T-helper 2 cell treated with Interferon-gamma antibody and Interleukin-4, amounts not matched to agents 5 μg/mL and 100 μg/mL, for 36 hours (primary cell): ENCODE data around the gene LNPEP.

Experiments
- DNase-seq: peaks from one replicate; pipeline ENCODE4 v3.0.0; 2021; ENCODE audit warnings: low spot score
- H3K27ac Mint-ChIP-seq: one replicate; pipeline ENCODE4 v1.8.0; 2021; ENCODE audit warnings: mild to moderate bottlenecking, mixed read lengths
- H3K27me3 Mint-ChIP-seq: one replicate; pipeline ENCODE4 v1.8.0; 2021; ENCODE audit warnings: low read depth, mixed read lengths
- H3K36me3 Mint-ChIP-seq: one replicate; pipeline ENCODE4 v1.8.0; 2021; ENCODE audit warnings: low read depth, mixed read lengths
- H3K4me1 Mint-ChIP-seq: one replicate; pipeline ENCODE4 v1.8.0; 2021; ENCODE audit warnings: low read depth, mixed read lengths
- H3K4me3 Mint-ChIP-seq: one replicate; pipeline ENCODE4 v1.8.0; 2022; ENCODE audit warnings: mild to moderate bottlenecking, moderate library complexity, mixed read lengths
- H3K9me3 Mint-ChIP-seq: one replicate; pipeline ENCODE4 v1.8.0; 2021; ENCODE audit warnings: mixed read lengths

LNPEP gene

GRCh38 chr5:97009212-97009898 is 73.5 kb downstream of the LNPEP start:
- Mint-ChIP-seq H3K27ac (peak overlapping the region; percentile 58), H3K4me3 (peak overlapping the region; percentile 32), H3K36me3 (peaks cover 59% of the 10 kb centered on the region), H3K9me3 (no peaks in the 10 kb centered on the region), H3K4me1 (peaks cover 32% of the 10 kb centered on the region), H3K27me3 (no peaks in the 10 kb centered on the region)
- no peak for DNase-seq

GRCh38 chr5:97009921-97010320 is 74.0 kb downstream of the LNPEP start:
- Mint-ChIP-seq H3K36me3 (peaks cover 58% of the 10 kb centered on the region), H3K4me3 (peak overlapping the region; percentile 13), H3K27ac (peak overlapping the region; percentile 34), H3K27me3 (no peaks in the 10 kb centered on the region), H3K9me3 (no peaks in the 10 kb centered on the region), H3K4me1 (peaks cover 29% of the 10 kb centered on the region)
- no peak for DNase-seq

GRCh38 chr5:97010606-97011005 is 74.7 kb downstream of the LNPEP start:
- H3K36me3 Mint-ChIP-seq = peaks cover 60% of the 10 kb centered on the region
- H3K27ac Mint-ChIP-seq = no peak overlapping the region
- no peaks in the 10 kb centered on the region for H3K27me3 Mint-ChIP-seq
- no peak for DNase-seq
- H3K9me3 Mint-ChIP-seq = no peaks in the 10 kb centered on the region
- H3K4me3 Mint-ChIP-seq = no peak overlapping the region
- peaks cover 24% of the 10 kb centered on the region for H3K4me1 Mint-ChIP-seq

- DNase-seq = no peak
- H3K4me1 Mint-ChIP-seq = peaks cover 24% of the 10 kb centered on the region
- H3K36me3 Mint-ChIP-seq = peaks cover 59% of the 10 kb centered on the region
- H3K27ac Mint-ChIP-seq = no peak overlapping the region
- H3K4me3 Mint-ChIP-seq = no peak overlapping the region
- no peaks in the 10 kb centered on the region for H3K27me3 Mint-ChIP-seq
- no peaks in the 10 kb centered on the region for H3K9me3 Mint-ChIP-seq
Measured at GRCh38 chr5:97011567-97011966, 75.7 kb downstream of the LNPEP start.

DNA sequence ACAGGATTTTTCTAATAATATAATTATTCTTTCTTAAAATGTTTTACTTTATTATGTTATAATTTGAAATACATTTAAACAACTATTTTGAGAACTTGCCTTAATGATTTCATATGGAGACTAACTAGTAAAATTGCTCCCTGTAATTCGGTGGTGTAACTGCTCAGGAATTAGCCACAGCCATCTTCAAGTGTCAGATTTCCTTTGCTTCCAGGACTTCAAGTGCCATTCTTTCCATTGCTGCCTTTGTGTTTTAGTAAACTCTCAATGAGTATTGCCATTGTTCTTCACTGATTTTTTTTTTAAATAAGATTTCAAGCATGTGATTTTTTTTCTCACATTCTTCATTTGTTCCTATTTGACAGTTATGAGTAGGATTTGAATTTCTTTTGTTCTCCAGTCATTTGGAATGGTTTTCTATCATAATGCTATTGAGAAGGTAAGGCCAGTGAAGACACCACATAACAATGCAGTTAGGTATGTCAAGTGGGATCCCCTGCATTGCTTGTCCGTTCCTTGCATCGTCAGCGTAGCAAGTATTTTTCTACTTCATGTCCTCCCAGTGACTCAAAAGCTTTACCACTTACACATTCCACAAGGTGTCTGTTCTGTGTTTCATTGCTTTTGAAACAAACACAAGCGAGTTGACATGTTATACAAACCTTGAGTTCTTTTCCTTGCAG is 83.7 kb downstream of the LNPEP start:
- Mint-ChIP-seq H3K9me3 (no peaks in the 10 kb centered on the region), H3K27me3 (no peaks in the 10 kb centered on the region), H3K36me3 (peaks cover 72% of the 10 kb centered on the region), H3K4me1 (peaks cover 26% of the 10 kb centered on the region), H3K4me3 (no peak overlapping the region), H3K27ac (no peak overlapping the region)
- no peak for DNase-seq

DNA sequence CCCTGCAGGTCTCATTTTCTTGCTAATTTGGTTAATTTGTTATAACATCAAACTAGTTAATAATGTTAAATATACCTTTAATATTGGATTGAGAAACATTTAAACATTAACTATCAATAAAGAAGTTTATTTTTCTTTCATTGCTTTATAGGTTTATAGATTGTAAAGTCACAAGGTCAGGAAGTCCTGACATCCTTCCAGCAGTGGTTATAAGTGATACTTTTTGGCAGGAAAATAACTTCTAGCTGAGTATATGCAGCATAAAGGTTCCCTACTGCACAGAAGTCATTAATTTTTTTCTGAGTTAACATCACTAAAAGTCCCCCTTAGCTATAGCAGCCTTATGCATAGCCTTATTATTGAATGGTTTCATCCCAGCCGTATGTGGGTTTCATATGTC is 85.5 kb downstream of the LNPEP start:
- Mint-ChIP-seq H3K9me3 (no peaks in the 10 kb centered on the region), H3K4me3 (no peak overlapping the region), H3K27me3 (no peaks in the 10 kb centered on the region), H3K4me1 (peaks cover 24% of the 10 kb centered on the region), H3K27ac (no peak overlapping the region), H3K36me3 (peaks cover 70% of the 10 kb centered on the region)
- DNase-seq = no peak

DNA sequence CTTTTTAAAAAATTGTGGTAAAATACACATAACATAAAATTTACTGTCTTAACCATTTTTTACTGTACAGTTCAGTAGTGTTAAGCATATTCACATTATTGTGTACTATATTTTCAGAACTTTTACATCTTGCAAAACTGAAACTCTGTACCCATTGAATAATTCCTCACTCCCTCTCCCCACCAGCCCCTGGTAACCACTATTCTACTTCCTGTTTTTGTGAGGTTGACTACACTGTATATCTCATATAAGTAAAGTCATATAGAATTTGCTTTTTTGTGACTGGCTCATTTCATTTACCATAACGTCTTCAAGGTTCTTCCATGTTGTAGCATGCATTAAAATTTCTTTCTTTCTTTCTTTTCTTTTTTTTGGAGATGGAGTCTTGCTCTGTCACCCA is 87.0 kb downstream of the LNPEP start:
- no peaks in the 10 kb centered on the region for H3K9me3 Mint-ChIP-seq
- H3K4me3 Mint-ChIP-seq = peak overlapping the region; percentile 32
- H3K27ac Mint-ChIP-seq = peak overlapping the region; percentile 50
- H3K36me3 Mint-ChIP-seq = peaks cover 67% of the 10 kb centered on the region
- H3K27me3 Mint-ChIP-seq = no peaks in the 10 kb centered on the region
- DNase-seq = no peak
- H3K4me1 Mint-ChIP-seq = peaks cover 24% of the 10 kb centered on the region

- H3K27ac Mint-ChIP-seq = no peak overlapping the region
- H3K4me3 Mint-ChIP-seq = no peak overlapping the region
- H3K36me3 Mint-ChIP-seq = peaks cover 74% of the 10 kb centered on the region
- H3K4me1 Mint-ChIP-seq = peaks cover 14% of the 10 kb centered on the region
- DNase-seq = no peak
- no peaks in the 10 kb centered on the region for H3K27me3 Mint-ChIP-seq
- no peaks in the 10 kb centered on the region for H3K9me3 Mint-ChIP-seq
Measured at GRCh38 chr5:97026721-97027120, 90.8 kb downstream of the LNPEP start.

- no peak overlapping the region for H3K4me3 Mint-ChIP-seq
- no peak for DNase-seq
- peaks cover 18% of the 10 kb centered on the region for H3K36me3 Mint-ChIP-seq
- H3K27ac Mint-ChIP-seq = no peak overlapping the region
- H3K4me1 Mint-ChIP-seq = no peaks in the 10 kb centered on the region
- no peaks in the 10 kb centered on the region for H3K27me3 Mint-ChIP-seq
- H3K9me3 Mint-ChIP-seq = no peaks in the 10 kb centered on the region
Measured at GRCh38 chr5:97037819-97038218, 101.9 kb downstream of the LNPEP start.

- Mint-ChIP-seq H3K36me3 (peaks cover 2% of the 10 kb centered on the region), H3K4me3 (no peak overlapping the region), H3K27ac (no peak overlapping the region), H3K9me3 (no peaks in the 10 kb centered on the region), H3K4me1 (peaks cover 2% of the 10 kb centered on the region), H3K27me3 (no peaks in the 10 kb centered on the region)
- no peak for DNase-seq
Measured at GRCh38 chr5:97041239-97041638, 105.4 kb downstream of the LNPEP start.

- DNase-seq = no peak
- Mint-ChIP-seq H3K27ac (no peak overlapping the region), H3K4me3 (no peak overlapping the region), H3K27me3 (peaks cover 3% of the 10 kb centered on the region), H3K36me3 (no peaks in the 10 kb centered on the region), H3K4me1 (peaks cover 4% of the 10 kb centered on the region), H3K9me3 (no peaks in the 10 kb centered on the region)
Measured at GRCh38 chr5:97042996-97043395, 107.1 kb downstream of the LNPEP start.

DNA sequence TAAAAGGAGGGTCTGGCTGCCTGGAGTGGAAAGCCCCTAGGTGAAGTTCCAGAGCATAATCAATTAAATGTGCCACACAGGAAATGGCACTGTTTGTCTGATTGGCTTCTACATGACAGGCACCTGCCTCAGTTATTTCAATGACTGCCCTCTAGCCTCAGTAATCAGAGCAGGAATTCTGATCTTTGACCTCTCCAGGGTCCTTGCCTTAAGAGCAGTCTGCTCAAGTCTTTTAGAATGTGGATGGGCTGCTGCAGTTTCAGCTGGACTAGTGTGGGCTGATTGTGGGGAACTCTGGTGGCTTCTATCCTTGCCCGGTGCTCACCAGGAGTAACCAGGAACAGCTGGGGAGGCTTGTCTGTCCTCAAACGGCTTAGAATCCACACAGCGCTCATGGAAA is 107.6 kb downstream of the LNPEP start:
- no peak for DNase-seq
- H3K4me1 Mint-ChIP-seq = peaks cover 4% of the 10 kb centered on the region

DNA sequence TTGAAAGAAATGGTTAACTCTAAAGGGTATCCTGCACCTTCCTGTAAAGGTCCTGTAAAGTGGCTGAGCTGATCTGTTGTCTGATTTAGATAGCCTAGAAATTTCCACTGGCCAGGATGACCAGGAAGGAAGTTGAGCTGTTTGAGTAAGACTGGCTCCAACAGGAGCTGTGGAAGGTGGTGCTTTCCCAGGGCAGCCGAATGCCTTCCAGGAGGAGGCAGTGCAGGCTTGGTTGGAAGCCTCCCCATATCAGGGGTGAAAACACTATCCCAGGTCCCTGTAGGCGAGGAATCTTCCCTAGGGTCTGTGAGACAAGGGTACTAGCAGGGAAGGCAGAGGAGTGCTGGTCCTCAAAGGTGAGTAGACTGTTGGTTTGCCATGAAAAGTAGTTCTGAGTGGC is 108.2 kb downstream of the LNPEP start:
- H3K4me1 Mint-ChIP-seq = peaks cover 4% of the 10 kb centered on the region
- peaks cover 10% of the 10 kb centered on the region for H3K27me3 Mint-ChIP-seq
- no peak overlapping the region for H3K4me3 Mint-ChIP-seq
- DNase-seq = no peak
- no peaks in the 10 kb centered on the region for H3K9me3 Mint-ChIP-seq
- no peaks in the 10 kb centered on the region for H3K36me3 Mint-ChIP-seq
- H3K27ac Mint-ChIP-seq = no peak overlapping the region

More for the DNA sequence above, 107.6 kb downstream of the LNPEP start:
- H3K36me3 Mint-ChIP-seq = no peaks in the 10 kb centered on the region
- H3K9me3 Mint-ChIP-seq = no peaks in the 10 kb centered on the region
- no peak overlapping the region for H3K4me3 Mint-ChIP-seq
- H3K27ac Mint-ChIP-seq = no peak overlapping the region
- H3K27me3 Mint-ChIP-seq = peaks cover 6% of the 10 kb centered on the region

DNA sequence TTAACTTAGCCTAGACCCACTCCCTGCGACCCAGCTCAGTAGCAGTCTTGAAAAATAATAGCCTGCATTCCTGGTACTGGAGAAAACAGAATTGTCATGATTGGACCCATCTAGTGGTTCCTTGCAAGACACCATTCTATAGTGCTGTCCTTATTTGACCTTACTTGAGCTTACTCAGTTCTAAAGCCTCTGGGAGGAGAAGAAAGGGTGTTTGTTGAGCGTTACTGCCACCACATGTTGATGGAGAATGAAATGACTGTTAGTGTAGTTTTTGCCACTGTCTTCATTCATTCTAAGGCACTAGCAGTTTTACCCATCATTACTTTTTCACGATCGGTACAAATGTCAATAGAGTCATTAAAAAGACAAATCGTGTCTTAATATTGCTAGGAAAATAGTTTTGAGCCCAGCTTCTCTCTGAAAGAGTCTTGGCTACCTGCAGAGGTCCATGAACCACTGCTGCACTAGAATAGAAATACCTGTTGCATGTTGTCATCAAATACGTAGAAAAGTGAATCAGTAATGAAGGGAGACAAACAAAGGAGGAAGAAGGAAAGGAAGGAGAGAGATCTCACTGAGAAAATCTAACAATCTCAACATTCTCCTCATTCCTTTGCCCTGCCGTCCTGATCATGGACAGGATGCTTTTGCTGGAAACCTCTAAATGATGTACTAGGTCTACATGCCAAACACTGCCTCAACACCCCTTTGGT is 110.5 kb downstream of the LNPEP start:
- Mint-ChIP-seq H3K4me1 (peaks cover 6% of the 10 kb centered on the region), H3K27me3 (peaks cover 22% of the 10 kb centered on the region), H3K4me3 (no peak overlapping the region), H3K36me3 (no peaks in the 10 kb centered on the region), H3K9me3 (no peaks in the 10 kb centered on the region), H3K27ac (no peak overlapping the region)
- DNase-seq = no peak
